ENCODE data around the gene RNF214.

- TF ChIP-seq ZNF83 (CRISPR knock-in tag; IDR thresholded peaks at IDR 0.05; ENCODE audit: borderline replicate concordance) (no peak), CTCF (CRISPR knock-in tag; IDR thresholded peaks at IDR 0.05) (no peak), THAP9 (CRISPR knock-in tag; IDR thresholded peaks at IDR 0.05; ENCODE audit: borderline replicate concordance) (no peak), RAD21 (CRISPR knock-in tag; IDR thresholded peaks at IDR 0.05) (no peak), EP300 (IDR thresholded peaks at IDR 0.05; ENCODE audit: low read depth in 2 of 2, low read length in 2 of 2) (no peak), EP300 (CRISPR knock-in tag; IDR thresholded peaks at IDR 0.05; ENCODE audit: borderline replicate concordance) (no peak), POLR2AphosphoS5 (IDR thresholded peaks at IDR 0.05; ENCODE audit: low read depth, low read length) (no peak), ZNF607 (CRISPR knock-in tag; IDR thresholded peaks at IDR 0.05; ENCODE audit: borderline replicate concordance) (no peak), ZNF530 (CRISPR knock-in tag; IDR thresholded peaks at IDR 0.05; ENCODE audit: low read depth) (no peak), LBX2 (CRISPR knock-in tag; IDR thresholded peaks at IDR 0.05; ENCODE audit: borderline replicate concordance) (no peak)
These were observed 14.1 kb upstream of the RNF214 start for GRCh38 chr11:117218133-117218915.

Data from HepG2 (cell line).